BE2C (cell line): ENCODE measurements around the gene HLCS.

ENCODE experiments used
- DNase-seq: peaks from one replicate; pipeline ENCODE4 v3.0.0-alpha.2; 2020
- H3K27me3 ChIP-seq: fragments of 250-450 bp; sonication (Bioruptor Pico); 2 replicates; pipeline ENCODE4 v1.5.1; 2020; ENCODE audit warnings: mild to moderate bottlenecking
- H3K36me3 ChIP-seq: fragments of 250-450 bp; sonication (Bioruptor Pico); 2 replicates; pipeline ENCODE4 v1.5.1; 2020; ENCODE audit warnings: mild to moderate bottlenecking
- H3K4me1 ChIP-seq: fragments of 250-450 bp; sonication (Bioruptor Pico); 2 replicates; pipeline ENCODE4 v1.5.1; 2020
- H3K4me3 ChIP-seq: 2 replicates; pipeline ENCODE4 v1.5.1; 2011; ENCODE audit warnings: low read depth, low read length
- H3K9me3 ChIP-seq: fragments of 250-450 bp; sonication (Bioruptor Pico); 2 replicates; pipeline ENCODE4 v1.5.1; 2020
- CTCF ChIP-seq: IDR thresholded peaks from 2 replicates; pipeline ENCODE4 v1.5.1; 2012; ENCODE audit warnings: mild to moderate bottlenecking, low read depth, low read length

Gene HLCS

DNA sequence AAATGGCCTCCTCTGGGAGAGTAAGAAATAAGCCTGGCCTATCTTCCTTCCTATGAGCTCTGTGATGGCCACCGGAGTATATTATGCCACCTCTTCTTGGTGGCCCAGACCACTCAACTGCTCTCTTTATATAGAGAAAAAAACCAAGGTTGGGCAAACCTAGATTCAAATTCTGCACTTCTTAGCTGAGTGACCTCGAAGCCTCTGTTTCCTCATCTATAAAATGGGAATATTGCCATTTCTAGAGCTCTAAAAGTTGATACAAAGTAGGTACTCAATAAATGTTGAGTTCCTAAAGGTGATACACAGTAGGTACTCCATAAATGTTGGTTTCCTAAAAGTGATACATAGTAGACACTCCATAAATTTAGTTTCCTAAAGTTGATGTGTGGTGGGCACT, 120.7 kb downstream of the HLCS start:
- no peaks in the 10 kb centered on the region for H3K9me3 ChIP-seq
- TF ChIP-seq CTCF = no peak
- no peak for DNase-seq

GRCh38 chr21:36845070-36845469, 121.4 kb downstream of the HLCS start:
- Histone ChIP-seq H3K4me1 (no peaks in the 10 kb centered on the region), H3K9me3 (no peaks in the 10 kb centered on the region), H3K4me3 (no peak overlapping the region), H3K36me3 (no peaks in the 10 kb centered on the region), H3K27me3 (no peaks in the 10 kb centered on the region)
- TF ChIP-seq CTCF = no peak
- DNase-seq = no peak

More for the DNA sequence above, 120.7 kb downstream of the HLCS start:
- H3K36me3 ChIP-seq = no peaks in the 10 kb centered on the region
- H3K27me3 ChIP-seq = no peaks in the 10 kb centered on the region
- no peaks in the 10 kb centered on the region for H3K4me1 ChIP-seq
- no peak overlapping the region for H3K4me3 ChIP-seq

GRCh38 chr21:36841866-36842265, 124.6 kb downstream of the HLCS start:
- Histone ChIP-seq H3K27me3 (no peaks in the 10 kb centered on the region), H3K4me1 (no peaks in the 10 kb centered on the region), H3K4me3 (no peak overlapping the region), H3K36me3 (no peaks in the 10 kb centered on the region), H3K9me3 (no peaks in the 10 kb centered on the region)
- no peak for DNase-seq
- TF ChIP-seq CTCF = no peak

- no peak for DNase-seq
- H3K36me3 ChIP-seq = no peaks in the 10 kb centered on the region
- no peak overlapping the region for H3K4me3 ChIP-seq
- no peaks in the 10 kb centered on the region for H3K9me3 ChIP-seq
- no peak for TF ChIP-seq CTCF
- H3K27me3 ChIP-seq = no peaks in the 10 kb centered on the region
- H3K4me1 ChIP-seq = no peaks in the 10 kb centered on the region
Measured at GRCh38 chr21:36839735-36840134, 126.7 kb downstream of the HLCS start.

- no peak for TF ChIP-seq CTCF
- no peaks in the 10 kb centered on the region for H3K9me3 ChIP-seq
- H3K27me3 ChIP-seq = no peaks in the 10 kb centered on the region
- no peaks in the 10 kb centered on the region for H3K36me3 ChIP-seq
- H3K4me3 ChIP-seq = no peak overlapping the region
- DNase-seq = no peak
- H3K4me1 ChIP-seq = no peaks in the 10 kb centered on the region
Measured at GRCh38 chr21:36839123-36839522, 127.3 kb downstream of the HLCS start.

DNA sequence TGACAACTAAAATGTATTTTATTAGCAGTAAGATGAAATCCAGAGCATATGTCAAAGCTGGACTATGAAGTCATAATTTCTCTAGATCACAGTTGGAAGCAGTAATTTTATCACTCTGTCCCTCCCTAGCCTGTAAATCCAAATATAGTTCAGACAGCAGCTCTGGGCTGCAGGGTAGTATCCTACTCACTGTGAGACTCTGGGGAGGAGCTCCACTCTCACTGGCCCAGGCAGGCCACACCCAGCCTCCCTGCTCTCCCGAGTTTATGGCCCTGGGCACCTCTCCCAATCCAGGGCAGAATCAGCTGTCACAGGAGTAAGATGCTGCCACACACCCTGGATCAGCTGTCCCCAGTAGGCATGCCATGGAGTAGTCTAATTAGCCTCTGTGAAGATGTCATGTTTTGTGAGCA, 131.1 kb downstream of the HLCS start:
- H3K9me3 ChIP-seq = no peaks in the 10 kb centered on the region
- no peak for TF ChIP-seq CTCF
- H3K36me3 ChIP-seq = no peaks in the 10 kb centered on the region
- DNase-seq = no peak
- no peak overlapping the region for H3K4me3 ChIP-seq
- H3K4me1 ChIP-seq = no peaks in the 10 kb centered on the region
- no peaks in the 10 kb centered on the region for H3K27me3 ChIP-seq
